Measurements from ENCODE around the gene LRRC37A. TPM values are rescaled to one million over a fixed set of nuclear protein-coding genes. Genes with fewer than 3 reads are reported as not detected.

Gene LRRC37A
- total RNA-seq (2022; extraction: Qiagen RNA extraction; ENCODE audit: low read depth), result 0.42 to 1.1 TPM (median 0.75 TPM) in 5 replicates

DNA sequence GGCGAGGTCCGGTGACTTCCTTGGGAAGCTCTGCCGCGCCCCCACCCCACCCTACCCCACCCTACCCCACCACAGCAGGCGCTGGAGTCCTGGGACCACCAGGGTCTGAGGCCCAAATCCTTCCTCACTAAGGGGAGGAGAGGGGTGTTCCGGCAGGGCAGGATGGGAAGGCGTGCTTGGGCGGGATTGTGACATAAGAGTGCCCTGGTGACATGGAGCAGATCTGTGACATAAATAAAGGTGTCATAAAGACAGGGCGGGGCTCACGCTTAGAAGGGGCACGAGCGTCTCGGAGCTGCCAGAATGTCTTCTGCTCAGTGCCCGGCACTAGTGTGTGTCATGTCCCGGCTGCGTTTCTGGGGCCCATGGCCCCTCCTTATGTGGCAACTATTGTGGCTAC is at the start of gene LRRC37A:
Gene LRRC37A, plus strand, starts transcription at position 301 of the 400 bp plus-strand sequence. Its CDS starts 3 bp downstream, at position 304.

GRCh38 chr17:46361755-46362154 is 66.8 kb downstream of the LRRC37A start, which contains the start of gene ARL17B:
Gene ARL17B, minus strand, starts transcription at chr17:46361766. Its CDS starts 3,369 bp downstream, at chr17:46358397.

Other genes with a start within 250 kb of the LRRC37A start
- gene KANSL1, start 101.7 kb upstream of the LRRC37A start, total RNA-seq (2022; extraction: Qiagen RNA extraction; ENCODE audit: low read depth), result 22.2 to 26.5 TPM (median 23.3 TPM) in 5 replicates
- gene ARL17B, start 66.6 kb downstream of the LRRC37A start, total RNA-seq (2022; extraction: Qiagen RNA extraction; ENCODE audit: low read depth), result 4.8 to 7.8 TPM (median 7.0 TPM) in 5 replicates
- 2.7 to 4.1 TPM (median 3.7 TPM) in 5 replicates for gene LRRC37A2, start 217.3 kb downstream of the LRRC37A start, total RNA-seq (2022; extraction: Qiagen RNA extraction; ENCODE audit: low read depth)